ENCODE data around the gene PTPRN2.
"Not testable (repeated sequence)": the region's sequence is repeated elsewhere in the genome, so short reads cannot be mapped to it uniquely, and the experiment has no call there.

The PTPRN2 gene

GRCh38 chr7:157667261-157667660, 920.4 kb downstream of the PTPRN2 start:
- DNase-seq (ENCODE audit: extremely low read depth, low read depth) = no peak
- no peak for TF ChIP-seq CTCF (IDR thresholded peaks at IDR 0.05; ENCODE audit: low read depth, low read length)

GRCh38 chr7:157666530-157667040, 921.0 kb downstream of the PTPRN2 start:
- TF ChIP-seq CTCF (IDR thresholded peaks at IDR 0.05; ENCODE audit: low read depth, low read length) = no peak
- DNase-seq (ENCODE audit: extremely low read depth, low read depth) = no peak

GRCh38 chr7:157665634-157665988, 922.0 kb downstream of the PTPRN2 start:
- DNase-seq (ENCODE audit: extremely low read depth, low read depth) = not testable (repeated sequence)

GRCh38 chr7:157664871-157665633, 922.6 kb downstream of the PTPRN2 start:
- DNase-seq (ENCODE audit: extremely low read depth, low read depth) = no peak

GRCh38 chr7:157664034-157664433, 923.6 kb downstream of the PTPRN2 start:
- DNase-seq (ENCODE audit: extremely low read depth, low read depth) = no peak

More at GRCh38 chr7:157664871-157665633, 922.6 kb downstream of the PTPRN2 start:
- TF ChIP-seq CTCF (IDR thresholded peaks at IDR 0.05; ENCODE audit: low read depth, low read length) = no peak

GRCh38 chr7:157662981-157663716, 924.5 kb downstream of the PTPRN2 start:
- DNase-seq (ENCODE audit: extremely low read depth, low read depth) = no peak
- no peak for TF ChIP-seq CTCF (IDR thresholded peaks at IDR 0.05; ENCODE audit: low read depth, low read length)

More at GRCh38 chr7:157664034-157664433, 923.6 kb downstream of the PTPRN2 start:
- no peak for TF ChIP-seq CTCF (IDR thresholded peaks at IDR 0.05; ENCODE audit: low read depth, low read length)

GRCh38 chr7:157662110-157662791, 925.4 kb downstream of the PTPRN2 start:
- DNase-seq (ENCODE audit: extremely low read depth, low read depth) = no peak
- TF ChIP-seq CTCF (IDR thresholded peaks at IDR 0.05; ENCODE audit: low read depth, low read length) = no peak

All from AG09319 (cell line).